ENCODE results near the gene MPDU1. TPM values are rescaled to one million over a fixed set of nuclear protein-coding genes. Genes with fewer than 3 reads are reported as not detected.

Gene MPDU1
- 63.9 and 69.2 TPM in 2 replicates for total RNA-seq

DNA sequence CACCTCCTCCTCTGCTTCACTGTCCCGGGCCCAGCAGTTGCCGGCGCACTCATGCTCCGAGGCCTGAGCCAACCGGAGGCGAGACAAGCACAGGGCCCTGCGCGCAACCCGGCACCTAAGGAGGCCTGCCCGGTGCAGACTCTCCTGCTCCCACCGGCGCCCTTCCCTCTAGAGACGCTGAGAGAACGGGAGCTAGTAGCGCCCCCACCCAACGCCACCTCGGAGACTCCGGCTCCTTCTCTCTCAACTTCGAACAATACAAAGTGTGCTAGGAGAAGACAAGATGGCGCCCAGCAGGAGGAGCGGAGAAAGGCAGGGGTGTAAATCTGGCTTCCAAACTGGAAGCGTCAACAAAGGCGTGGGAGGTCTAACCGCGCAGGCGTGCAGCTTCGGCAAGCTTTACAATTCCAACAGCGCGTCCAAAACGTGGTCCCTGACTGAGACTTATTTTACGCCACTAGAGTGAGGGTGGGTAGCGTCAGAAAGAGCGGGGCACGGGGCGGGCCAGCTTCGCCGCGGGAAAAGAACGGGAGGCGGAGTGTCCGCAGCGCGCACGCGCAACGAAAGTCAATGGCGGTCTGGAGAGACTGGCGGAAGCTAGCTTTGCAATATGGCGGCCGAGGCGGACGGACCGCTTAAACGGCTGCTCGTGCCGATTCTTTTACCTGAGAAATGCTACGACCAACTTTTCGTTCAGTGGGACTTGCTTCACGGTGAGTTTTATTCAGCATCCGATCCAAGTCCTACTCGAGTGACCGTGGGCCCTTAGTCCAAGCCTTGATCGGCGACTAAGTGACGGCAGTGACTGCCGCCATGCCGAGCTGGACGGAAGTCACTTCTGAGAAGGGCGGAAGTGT lies at the start of gene MPDU1:
Gene MPDU1, plus strand, starts transcription at position 600 of the 857 bp plus-strand sequence. Its CDS starts 11 bp downstream, at position 611.

GRCh38 chr17:7548585-7549400 lies 34.9 kb upstream of the MPDU1 start, which contains the start of gene TNFSF12:
TSS of gene TNFSF12 (plus strand) at chr17:7549058. CDS start at chr17:7549154, 96 bp downstream.

GRCh38 chr17:7558544-7559319 lies 24.9 kb upstream of the MPDU1 start, which contains the start of gene TNFSF13:
TSS of gene TNFSF13 (plus strand) at chr17:7558750. CDS start at chr17:7559040, 290 bp downstream.

DNA sequence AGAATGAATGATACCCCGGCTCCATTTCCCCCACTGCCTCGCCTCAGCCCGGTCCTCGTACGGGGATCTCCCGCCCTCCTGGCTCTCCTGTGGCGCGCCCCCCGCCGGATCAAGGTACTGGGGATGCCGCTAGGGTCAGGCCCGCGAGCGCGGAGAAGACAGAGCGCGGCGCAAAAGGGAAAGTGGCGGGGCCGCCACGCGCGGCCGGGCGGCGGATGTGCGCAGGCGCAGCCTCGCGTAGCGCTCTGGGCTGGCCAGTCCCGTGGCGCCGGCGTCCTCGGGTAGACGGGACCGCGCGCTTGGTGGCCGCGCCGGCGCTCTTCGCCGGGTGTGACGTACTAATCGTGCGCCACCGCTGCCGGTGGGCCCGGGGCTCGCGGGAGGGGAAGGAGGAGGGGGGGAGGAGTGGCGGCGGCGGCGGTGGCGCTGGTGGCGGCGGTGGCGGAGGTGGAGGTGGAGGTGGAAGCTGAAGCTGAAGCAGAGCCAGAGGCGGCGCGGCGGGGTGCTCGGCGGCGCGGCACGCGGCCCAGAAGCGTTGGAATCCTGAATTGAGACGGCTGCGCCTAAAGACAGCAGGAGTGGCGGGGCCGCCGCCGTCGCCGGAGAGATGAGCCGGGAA lies 22.0 kb upstream of the MPDU1 start, which contains the start of gene SENP3:
Gene SENP3, plus strand, starts transcription at position 331 of the 619 bp plus-strand sequence. CDS start 1,158 bp downstream, outside the sequence.

GRCh38 chr17:7579001-7579833 lies 4.4 kb upstream of the MPDU1 start, which contains the start of gene CD68:
TSS of gene CD68 (plus strand) at chr17:7579638. CDS start at chr17:7579678, 40 bp downstream.

GRCh38 chr17:7589891-7590691 lies 6.4 kb downstream of the MPDU1 start, which contains the start of gene SOX15:
TSS of gene SOX15 (minus strand) at chr17:7590094. CDS start at chr17:7589676, 418 bp downstream.

GRCh38 chr17:7614425-7615264 lies 31.0 kb downstream of the MPDU1 start, which contains the start of gene FXR2:
TSS of gene FXR2 (minus strand) at chr17:7614897. CDS start at chr17:7614532, 365 bp downstream.

GRCh38 chr17:7627250-7628121 lies 43.8 kb downstream of the MPDU1 start, which contains the start of gene SAT2:
TSS of gene SAT2 (minus strand) at chr17:7627821. CDS start at chr17:7627635, 186 bp downstream.

GRCh38 chr17:7629939-7630571 lies 46.4 kb downstream of the MPDU1 start, which contains the start of gene SHBG:
TSS of gene SHBG (plus strand) at chr17:7630135. CDS start at chr17:7630173, 38 bp downstream.

Other genes with a start within 250 kb of the MPDU1 start
- gene ACAP1, start 247.3 kb upstream of the MPDU1 start, total RNA-seq, result 0.43 TPM in 1 of 2 replicates, not detected in the other
- gene KCTD11, start 231.7 kb upstream of the MPDU1 start, total RNA-seq, result 2.1 and 2.8 TPM in 2 replicates
- not detected in 2 replicates for gene TMEM95, start 228.7 kb upstream of the MPDU1 start, total RNA-seq
- gene TNK1, start 202.8 kb upstream of the MPDU1 start, total RNA-seq, result 1.3 and 2.3 TPM in 2 replicates
- gene PLSCR3, start 189.3 kb upstream of the MPDU1 start, total RNA-seq, result 15.1 and 15.6 TPM in 2 replicates
- 144 and 158 TPM in 2 replicates for gene TMEM256, start 179.8 kb upstream of the MPDU1 start, total RNA-seq
- gene NLGN2, start 176.0 kb upstream of the MPDU1 start, total RNA-seq, result 1.2 and 1.3 TPM in 2 replicates
- not detected in 2 replicates for gene SPEM1, start 163.5 kb upstream of the MPDU1 start, total RNA-seq
- not detected in 2 replicates for gene SPEM2, start 158.2 kb upstream of the MPDU1 start, total RNA-seq
- not detected in 2 replicates for gene SPEM3, start 155.0 kb upstream of the MPDU1 start, total RNA-seq
- gene TMEM102, start 148.4 kb upstream of the MPDU1 start, total RNA-seq, result 7.6 and 9.8 TPM in 2 replicates
- gene FGF11, start 144.3 kb upstream of the MPDU1 start, total RNA-seq, result 0.17 and 0.22 TPM in 2 replicates
- gene CHRNB1, start 138.8 kb upstream of the MPDU1 start, total RNA-seq, result 9.9 and 12.0 TPM in 2 replicates
- gene ZBTB4, start 104.2 kb upstream of the MPDU1 start, total RNA-seq, result 8.9 and 9.1 TPM in 2 replicates
- not detected in 2 replicates for gene SLC35G6, start 102.4 kb upstream of the MPDU1 start, total RNA-seq
- 68.2 and 79.4 TPM in 2 replicates for gene POLR2A, start 99.5 kb upstream of the MPDU1 start, total RNA-seq
- 6.3 and 9.1 TPM in 2 replicates for gene TNFSF12, start 34.8 kb upstream of the MPDU1 start, total RNA-seq
- 0.22 and 0.34 TPM in 2 replicates for gene TNFSF13, start 25.1 kb upstream of the MPDU1 start, total RNA-seq
- gene SENP3, start 21.9 kb upstream of the MPDU1 start, total RNA-seq, result 58.6 and 71.4 TPM in 2 replicates
- gene CD68, start 4.2 kb upstream of the MPDU1 start, total RNA-seq, result 0.52 and 0.87 TPM in 2 replicates
- under 0.01 and 0.11 TPM in 2 replicates for gene SOX15, start 6.2 kb downstream of the MPDU1 start, total RNA-seq
- gene FXR2, start 31.0 kb downstream of the MPDU1 start, total RNA-seq, result 30.0 and 33.2 TPM in 2 replicates
- gene SAT2, start 44.0 kb downstream of the MPDU1 start, total RNA-seq, result 37.1 and 38.2 TPM in 2 replicates
- 0.11 and 0.26 TPM in 2 replicates for gene SHBG, start 46.3 kb downstream of the MPDU1 start, total RNA-seq
- gene ATP1B2, start 67.1 kb downstream of the MPDU1 start, total RNA-seq, result not detected in 2 replicates
- gene TP53, start 103.6 kb downstream of the MPDU1 start, total RNA-seq, result 26.0 and 36.7 TPM in 2 replicates
- gene WRAP53, start 104.6 kb downstream of the MPDU1 start, total RNA-seq, result 4.6 and 4.7 TPM in 2 replicates
- 0.33 and 0.52 TPM in 2 replicates for gene EFNB3, start 121.3 kb downstream of the MPDU1 start, total RNA-seq
- gene DNAH2, start 133.9 kb downstream of the MPDU1 start, total RNA-seq, result under 0.01 and 0.43 TPM in 2 replicates